Nephron (organoid): Measurements from ENCODE around the gene TOGARAM1.

Experiments
- H3K27ac Mint-ChIP-seq, 3 experiments: 2 replicates each; pipeline ENCODE4 v1.8.0; 2020; ENCODE audit warnings: mixed read lengths in 3 of 3, mild to moderate bottlenecking in 2 of 3, moderate library complexity in 1 of 3
- H3K27me3 Mint-ChIP-seq: 2 replicates; pipeline ENCODE4 v1.8.0; 2021; ENCODE audit warnings: low read depth, mild to moderate bottlenecking, moderate library complexity, mixed read lengths
- H3K36me3 Mint-ChIP-seq: 2 replicates; pipeline ENCODE4 v1.8.0; 2020; ENCODE audit warnings: low read depth, mixed read lengths
- H3K4me1 Mint-ChIP-seq: 2 replicates; pipeline ENCODE4 v1.8.0; 2020; ENCODE audit warnings: mixed read lengths
- H3K4me3 Mint-ChIP-seq, 3 experiments: 2 replicates each; pipeline ENCODE4 v1.8.0; 2020; ENCODE audit warnings: mild to moderate bottlenecking in 3 of 3, mixed read lengths in 3 of 3, moderate library complexity in 2 of 3
- H3K9me3 Mint-ChIP-seq: 2 replicates; pipeline ENCODE4 v1.8.0; 2020; ENCODE audit warnings: mixed read lengths
- TF ChIP-seq, protein P1 (sequence below), 3 experiments: fragments of 200-600 bp; sonication (generic); IDR thresholded peaks; one replicate each; pipeline ENCODE4 v1.5.0; 2021; ENCODE audit warnings: antibody characterized with exemption in 3 of 3; ENCODE audit not compliant: unreplicated experiment in 3 of 3

The TOGARAM1 gene

DNA sequence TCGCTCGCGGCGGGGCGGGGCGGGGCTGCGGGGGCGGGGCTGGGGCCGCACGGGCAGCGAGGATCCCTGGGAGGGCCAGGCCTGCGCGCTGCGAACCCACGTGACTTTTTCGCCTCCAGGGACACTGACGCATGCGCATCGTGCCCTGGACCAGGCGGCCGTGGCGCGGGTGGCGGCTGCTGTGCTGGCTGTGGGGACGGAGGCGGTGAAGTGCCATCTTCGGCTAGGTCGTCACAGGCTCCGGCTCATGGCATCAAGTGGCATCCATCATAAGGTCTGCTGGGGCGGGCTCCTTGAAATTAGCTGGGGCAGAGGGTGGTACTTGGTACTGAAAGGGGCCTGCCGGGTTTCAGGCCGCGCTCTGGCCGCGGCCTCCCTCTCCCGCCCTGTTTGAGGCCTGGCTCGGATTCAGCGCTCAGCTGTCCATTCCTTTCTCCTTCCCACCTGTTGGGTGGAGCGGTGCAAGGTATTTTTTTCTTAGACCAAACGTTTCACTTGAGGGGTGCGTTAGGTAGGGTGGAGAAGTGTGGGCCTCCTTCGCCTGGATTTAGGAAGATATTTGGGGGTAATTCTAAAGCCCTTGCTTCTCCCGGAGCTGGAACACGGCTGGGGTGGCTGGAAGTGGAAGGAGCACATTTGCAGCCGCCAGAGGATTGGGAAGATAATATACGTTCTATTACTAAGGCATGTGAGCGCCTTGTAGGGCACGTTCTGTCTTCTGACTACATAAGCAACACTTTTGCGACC lies 122.2 kb downstream of the TOGARAM1 start, which contains the start of gene PRPF39:
PRPF39 (plus strand) TSS at position 141 of the 747 bp plus-strand sequence. CDS start 11,124 bp downstream, outside the sequence.
- TF ChIP-seq, protein P1, sequence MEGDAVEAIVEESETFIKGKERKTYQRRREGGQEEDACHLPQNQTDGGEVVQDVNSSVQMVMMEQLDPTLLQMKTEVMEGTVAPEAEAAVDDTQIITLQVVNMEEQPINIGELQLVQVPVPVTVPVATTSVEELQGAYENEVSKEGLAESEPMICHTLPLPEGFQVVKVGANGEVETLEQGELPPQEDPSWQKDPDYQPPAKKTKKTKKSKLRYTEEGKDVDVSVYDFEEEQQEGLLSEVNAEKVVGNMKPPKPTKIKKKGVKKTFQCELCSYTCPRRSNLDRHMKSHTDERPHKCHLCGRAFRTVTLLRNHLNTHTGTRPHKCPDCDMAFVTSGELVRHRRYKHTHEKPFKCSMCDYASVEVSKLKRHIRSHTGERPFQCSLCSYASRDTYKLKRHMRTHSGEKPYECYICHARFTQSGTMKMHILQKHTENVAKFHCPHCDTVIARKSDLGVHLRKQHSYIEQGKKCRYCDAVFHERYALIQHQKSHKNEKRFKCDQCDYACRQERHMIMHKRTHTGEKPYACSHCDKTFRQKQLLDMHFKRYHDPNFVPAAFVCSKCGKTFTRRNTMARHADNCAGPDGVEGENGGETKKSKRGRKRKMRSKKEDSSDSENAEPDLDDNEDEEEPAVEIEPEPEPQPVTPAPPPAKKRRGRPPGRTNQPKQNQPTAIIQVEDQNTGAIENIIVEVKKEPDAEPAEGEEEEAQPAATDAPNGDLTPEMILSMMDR (IDR thresholded peaks at IDR 0.05; ENCODE audit: unreplicated experiment in 3 of 3): no peak
- Mint-ChIP-seq H3K4me3 (peak within 1 kb of the TSS; percentile 96 to 100 (median 100)), H3K27me3 (no peaks in the 10 kb centered on the region), H3K9me3 (no peaks in the 10 kb centered on the region), H3K27ac (peak within 1 kb of the TSS; percentile 81 to 99 (median 98)), H3K4me1 (peaks cover 47% of the 10 kb centered on the region), H3K36me3 (peaks cover 14% of the 10 kb centered on the region)

DNA sequence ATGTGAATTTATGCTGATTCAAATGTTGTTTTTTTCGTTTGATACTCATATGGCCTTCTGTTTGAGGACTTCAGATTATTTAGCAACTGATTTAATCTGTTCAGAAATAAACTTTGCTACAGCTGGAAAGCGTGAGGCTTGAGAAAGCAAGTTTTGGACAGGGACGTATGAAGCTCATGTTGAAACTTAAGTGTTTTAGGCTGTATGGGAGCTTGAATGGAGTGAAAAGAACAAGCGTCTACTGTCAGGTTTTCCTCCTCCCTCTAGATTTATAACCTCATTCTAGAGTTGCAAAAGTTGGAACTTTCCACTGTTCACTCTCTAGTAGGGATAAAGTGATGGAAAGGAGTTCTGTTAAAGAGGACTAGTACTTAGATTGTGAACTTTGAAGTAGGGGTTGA lies 123.0 kb downstream of the TOGARAM1 start:
- H3K27me3 Mint-ChIP-seq: no peaks in the 10 kb centered on the region
- H3K9me3 Mint-ChIP-seq: no peaks in the 10 kb centered on the region
- H3K4me3 Mint-ChIP-seq: peak overlapping the region; percentile 96 to 100 (median 100)
- peak overlapping the region; percentile 81 to 99 (median 98) for H3K27ac Mint-ChIP-seq
- peaks cover 14% of the 10 kb centered on the region for H3K36me3 Mint-ChIP-seq
- H3K4me1 Mint-ChIP-seq: peaks cover 48% of the 10 kb centered on the region
- TF ChIP-seq, protein P1 (IDR thresholded peaks at IDR 0.05; ENCODE audit: unreplicated experiment in 3 of 3): no peak

DNA sequence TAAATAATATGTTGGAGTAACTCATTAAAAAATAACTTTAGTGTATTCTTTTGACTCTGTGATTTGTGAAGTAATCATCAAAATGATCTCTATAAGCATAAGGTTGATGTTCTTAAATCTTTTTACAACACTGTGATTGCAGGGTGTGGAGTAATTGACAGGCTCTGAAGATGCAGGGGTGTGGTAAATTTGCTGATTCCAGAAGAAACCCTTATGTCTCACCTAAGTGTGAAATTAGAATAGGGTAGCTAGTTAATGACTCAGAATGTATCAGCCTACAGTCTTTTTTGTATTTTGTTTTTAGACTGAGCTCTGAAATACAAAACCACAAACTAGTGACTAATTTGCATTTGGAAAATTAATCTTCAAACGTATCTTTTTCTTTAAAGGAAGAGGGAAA lies 127.8 kb downstream of the TOGARAM1 start:
- Mint-ChIP-seq H3K4me3 (no peak overlapping the region), H3K36me3 (peaks cover 40% of the 10 kb centered on the region), H3K27me3 (no peaks in the 10 kb centered on the region), H3K27ac (no peak overlapping the region), H3K9me3 (no peaks in the 10 kb centered on the region), H3K4me1 (peaks cover 40% of the 10 kb centered on the region)
- TF ChIP-seq, protein P1 (IDR thresholded peaks at IDR 0.05; ENCODE audit: unreplicated experiment in 3 of 3): no peak

DNA sequence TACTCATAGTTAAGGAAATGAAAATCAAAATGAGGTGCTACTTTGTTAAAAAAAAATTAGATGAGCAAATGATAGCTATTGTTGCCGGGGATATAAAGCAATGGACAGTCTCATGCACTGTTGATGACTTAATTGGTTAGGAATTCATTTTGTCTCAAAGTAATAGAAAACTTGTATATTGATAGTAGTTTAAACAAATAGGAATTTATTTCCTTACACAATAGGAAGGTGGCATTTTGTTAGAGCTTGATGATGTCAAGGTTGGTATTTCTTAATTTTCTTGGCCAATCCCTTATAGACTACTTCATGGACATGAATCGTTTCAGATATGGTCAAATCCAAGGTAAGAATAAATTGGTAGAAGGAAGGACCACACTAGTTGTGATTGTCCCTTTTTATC lies 129.7 kb downstream of the TOGARAM1 start:
- Mint-ChIP-seq H3K9me3 (no peaks in the 10 kb centered on the region), H3K36me3 (peaks cover 51% of the 10 kb centered on the region), H3K4me3 (no peak overlapping the region), H3K4me1 (peaks cover 22% of the 10 kb centered on the region), H3K27me3 (no peaks in the 10 kb centered on the region), H3K27ac (no peak overlapping the region)
- TF ChIP-seq, protein P1 (IDR thresholded peaks at IDR 0.05; ENCODE audit: unreplicated experiment in 3 of 3): no peak

DNA sequence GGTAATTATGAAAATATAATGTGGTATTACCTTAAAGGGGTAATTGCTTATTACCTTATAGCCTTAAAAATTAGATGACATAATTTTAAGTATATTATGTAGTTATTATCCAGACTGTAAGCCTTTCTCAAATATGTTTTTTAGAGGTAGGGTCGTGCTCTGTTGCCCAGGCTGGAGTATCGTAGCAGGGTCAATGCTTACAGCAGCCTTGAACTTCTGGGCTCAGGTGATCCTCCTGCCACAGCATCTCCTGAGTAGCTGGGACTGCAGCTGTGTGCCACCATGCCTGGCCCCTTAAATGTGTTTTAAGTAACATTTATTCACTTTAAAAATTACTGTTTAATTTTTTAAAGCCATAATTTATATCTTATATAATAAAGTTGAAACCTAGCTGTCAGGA lies 132.3 kb downstream of the TOGARAM1 start:
- Mint-ChIP-seq H3K4me1 (no peaks in the 10 kb centered on the region), H3K27ac (no peak overlapping the region), H3K27me3 (no peaks in the 10 kb centered on the region), H3K9me3 (no peaks in the 10 kb centered on the region), H3K36me3 (peaks cover 66% of the 10 kb centered on the region), H3K4me3 (no peak overlapping the region)
- TF ChIP-seq, protein P1 (IDR thresholded peaks at IDR 0.05; ENCODE audit: unreplicated experiment in 3 of 3): no peak

DNA sequence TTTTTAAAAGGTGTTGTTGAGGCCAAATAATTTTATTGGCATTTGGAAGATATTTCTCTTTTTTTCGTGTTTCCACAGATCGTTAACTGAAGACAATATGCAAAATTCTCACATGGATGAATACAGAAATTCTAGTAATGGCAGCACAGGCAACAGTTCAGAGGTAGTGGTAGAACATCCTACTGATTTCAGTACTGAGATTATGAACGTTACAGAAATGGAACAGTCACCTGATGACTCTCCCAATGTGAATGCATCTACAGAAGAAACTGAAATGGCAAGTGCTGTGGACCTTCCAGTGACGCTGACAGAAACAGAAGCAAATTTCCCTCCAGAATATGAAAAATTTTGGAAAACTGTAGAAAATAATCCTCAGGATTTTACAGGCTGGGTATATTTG lies 133.2 kb downstream of the TOGARAM1 start:
- no peaks in the 10 kb centered on the region for H3K4me1 Mint-ChIP-seq
- H3K27me3 Mint-ChIP-seq: no peaks in the 10 kb centered on the region
- no peaks in the 10 kb centered on the region for H3K9me3 Mint-ChIP-seq
- H3K36me3 Mint-ChIP-seq: peaks cover 73% of the 10 kb centered on the region
- no peak overlapping the region for H3K27ac Mint-ChIP-seq
- no peak overlapping the region for H3K4me3 Mint-ChIP-seq
- TF ChIP-seq, protein P1 (IDR thresholded peaks at IDR 0.05; ENCODE audit: unreplicated experiment in 3 of 3): no peak
